Measurements from ENCODE around the gene COL27A1.

The COL27A1 gene

GRCh38 chr9:114287763-114288192, 132.4 kb downstream of the COL27A1 start:
- no peak for DNase-seq (ENCODE audit: low spot score)

GRCh38 chr9:114288193-114289091, 133.1 kb downstream of the COL27A1 start:
- DNase-seq (ENCODE audit: low spot score) = no peak

GRCh38 chr9:114289106-114289505, 133.8 kb downstream of the COL27A1 start:
- DNase-seq (ENCODE audit: low spot score) = no peak

GRCh38 chr9:114289571-114290481, 134.5 kb downstream of the COL27A1 start:
- DNase-seq (ENCODE audit: low spot score) = no peak

GRCh38 chr9:114290561-114290986, 135.2 kb downstream of the COL27A1 start:
- DNase-seq (ENCODE audit: low spot score) = no peak

- DNase-seq (ENCODE audit: low spot score) = peak; percentile 73
These were observed 135.7 kb downstream of the COL27A1 start for GRCh38 chr9:114291064-114291474.

GRCh38 chr9:114291886-114292590, 136.7 kb downstream of the COL27A1 start:
- no peak for DNase-seq (ENCODE audit: low spot score)

- DNase-seq (ENCODE audit: low spot score) = no peak
These were observed 139.3 kb downstream of the COL27A1 start for GRCh38 chr9:114294664-114295063.

- no peak for DNase-seq (ENCODE audit: low spot score)
These were observed 141.0 kb downstream of the COL27A1 start for GRCh38 chr9:114296338-114296737.

- no peak for DNase-seq (ENCODE audit: low spot score)
These were observed 144.2 kb downstream of the COL27A1 start for GRCh38 chr9:114299286-114300152.

- no peak for DNase-seq (ENCODE audit: low spot score)
These were observed 145.0 kb downstream of the COL27A1 start for GRCh38 chr9:114300153-114300845.

GRCh38 chr9:114300846-114301797, 145.8 kb downstream of the COL27A1 start:
- DNase-seq (ENCODE audit: low spot score) = no peak

GRCh38 chr9:114301798-114302565, 146.6 kb downstream of the COL27A1 start:
- no peak for DNase-seq (ENCODE audit: low spot score)

- no peak for DNase-seq (ENCODE audit: low spot score)
These were observed 147.4 kb downstream of the COL27A1 start for GRCh38 chr9:114302727-114303126.

GRCh38 chr9:114303571-114303970, 148.2 kb downstream of the COL27A1 start:
- DNase-seq (ENCODE audit: low spot score) = no peak

- no peak for DNase-seq (ENCODE audit: low spot score)
These were observed 148.6 kb downstream of the COL27A1 start for GRCh38 chr9:114303977-114304376.

- DNase-seq (ENCODE audit: low spot score) = no peak
These were observed 149.3 kb downstream of the COL27A1 start for GRCh38 chr9:114304416-114305188.

- DNase-seq (ENCODE audit: low spot score) = no peak
These were observed 152.5 kb downstream of the COL27A1 start for GRCh38 chr9:114307899-114308267.
